Measurements from ENCODE around the gene ROBO3.

The ROBO3 gene

GRCh38 chr11:124876818-124877630 is 11.8 kb downstream of the ROBO3 start:
- DNase-seq (ENCODE audit: low read depth in 3 of 3) = no peak

DNA sequence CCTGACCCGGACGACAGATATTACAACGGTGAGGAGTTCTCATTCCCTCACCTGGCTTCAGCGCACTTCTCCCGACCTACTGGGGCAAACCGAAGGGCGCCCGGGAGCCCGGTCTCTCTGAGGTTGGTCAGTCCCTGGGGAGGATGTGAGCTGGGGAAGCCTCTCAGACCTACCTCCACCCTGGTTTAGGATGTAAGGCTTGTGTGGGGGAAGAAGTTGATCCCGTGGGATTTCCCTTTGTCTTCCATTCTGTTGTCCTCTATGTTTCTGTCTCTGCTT is 12.3 kb downstream of the ROBO3 start:
- DNase-seq (ENCODE audit: low read depth in 3 of 3) = no peak

DNA sequence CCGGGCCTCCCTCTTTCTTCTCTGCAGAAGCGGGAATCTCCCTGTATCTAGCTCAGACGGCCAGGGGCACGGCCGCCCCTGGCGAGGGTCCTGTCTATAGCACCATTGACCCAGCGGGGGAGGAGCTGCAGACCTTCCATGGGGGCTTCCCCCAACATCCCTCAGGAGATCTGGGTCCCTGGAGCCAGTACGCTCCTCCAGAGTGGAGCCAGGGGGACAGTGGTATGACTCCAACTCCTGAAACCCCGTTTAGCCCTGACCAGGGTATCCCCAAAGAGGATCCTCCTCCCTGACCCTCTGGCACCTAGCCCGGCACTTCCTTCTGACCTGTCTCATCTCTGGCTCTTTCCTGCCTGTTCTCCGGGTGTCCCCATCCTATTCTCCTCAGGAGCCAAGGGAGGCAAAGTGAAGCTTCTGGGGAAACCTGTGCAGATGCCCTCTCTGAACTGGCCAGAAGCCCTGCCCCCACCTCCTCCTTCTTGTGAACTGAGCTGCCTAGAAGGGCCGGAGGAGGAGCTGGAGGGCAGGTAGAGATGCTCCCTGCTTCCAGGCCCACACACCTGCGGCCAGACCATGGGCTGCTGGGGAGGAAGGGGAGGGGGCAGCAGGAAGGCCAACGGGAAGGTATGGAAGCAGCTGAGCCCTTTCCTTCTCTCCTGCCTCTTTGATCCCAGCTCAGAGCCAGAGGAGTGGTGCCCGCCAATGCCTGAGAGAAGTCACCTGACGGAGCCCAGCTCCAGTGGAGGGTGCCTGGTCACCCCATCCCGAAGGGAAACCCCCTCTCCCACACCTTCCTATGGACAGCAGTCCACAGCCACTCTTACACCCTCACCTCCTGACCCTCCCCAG is 12.9 kb downstream of the ROBO3 start:
- no peak for DNase-seq (ENCODE audit: low read depth in 3 of 3)

GRCh38 chr11:124878759-124879492 is 13.7 kb downstream of the ROBO3 start:
- DNase-seq (ENCODE audit: low read depth in 3 of 3) = no peak

GRCh38 chr11:124879493-124880289 is 14.5 kb downstream of the ROBO3 start:
- DNase-seq (ENCODE audit: low read depth in 3 of 3) = no peak

GRCh38 chr11:124880290-124880611 is 15.0 kb downstream of the ROBO3 start:
- DNase-seq (ENCODE audit: low read depth in 3 of 3) = no peak

DNA sequence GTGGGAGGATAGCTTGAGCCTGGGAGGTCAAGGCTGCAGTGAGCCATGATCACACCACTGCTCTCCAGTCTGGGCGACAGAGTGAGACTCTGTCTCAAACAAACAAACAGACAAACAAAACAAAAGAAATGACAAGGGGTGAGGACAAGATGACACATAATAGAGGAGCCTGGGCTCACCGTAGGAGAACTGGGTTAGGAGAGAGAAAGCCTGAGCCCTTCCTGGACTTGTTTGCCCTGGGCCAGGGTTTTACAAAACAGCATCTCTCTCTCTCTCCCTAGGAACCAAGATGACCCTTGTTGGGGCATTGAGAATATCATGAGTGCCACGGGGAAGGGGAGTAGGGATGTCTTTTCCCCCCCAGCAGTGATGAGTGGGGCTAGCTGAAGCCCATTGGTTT is 15.7 kb downstream of the ROBO3 start:
- no peak for DNase-seq (ENCODE audit: low read depth in 3 of 3)

GRCh38 chr11:124882339-124883071 is 17.3 kb downstream of the ROBO3 start:
- DNase-seq (ENCODE audit: low read depth in 3 of 3) = no peak

- no peak for DNase-seq (ENCODE audit: low read depth in 3 of 3)
Measured at GRCh38 chr11:124884340-124884739, 19.1 kb downstream of the ROBO3 start.

- DNase-seq (ENCODE audit: low read depth in 3 of 3) = no peak
Measured at GRCh38 chr11:124884869-124885479, 19.7 kb downstream of the ROBO3 start.

- DNase-seq (ENCODE audit: low read depth in 3 of 3) = no peak
Measured at GRCh38 chr11:124886476-124886875, 21.2 kb downstream of the ROBO3 start.

GRCh38 chr11:124886978-124887666 is 21.9 kb downstream of the ROBO3 start:
- no peak for DNase-seq (ENCODE audit: low read depth in 3 of 3)

DNA sequence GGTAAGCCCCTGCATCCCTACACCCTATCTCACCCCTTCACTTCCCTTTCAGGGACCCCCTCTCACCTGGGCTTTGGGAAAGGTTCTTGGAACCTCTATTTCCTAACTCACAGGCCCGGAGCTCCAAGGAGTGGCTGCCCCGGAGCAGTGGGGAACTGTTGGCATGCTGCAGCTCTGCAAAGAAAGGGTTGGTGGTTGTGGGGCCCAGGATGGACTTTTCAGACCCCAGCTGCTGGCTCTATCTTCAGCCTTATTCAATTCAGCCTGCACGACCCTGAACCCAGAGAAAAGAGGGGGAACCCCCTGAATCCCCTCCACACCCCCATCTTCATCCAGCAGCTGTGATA is 22.4 kb downstream of the ROBO3 start:
- DNase-seq (ENCODE audit: low read depth in 3 of 3) = no peak

- DNase-seq (ENCODE audit: low read depth in 3 of 3) = no peak
Measured at GRCh38 chr11:124889191-124890091, 24.2 kb downstream of the ROBO3 start.

DNA sequence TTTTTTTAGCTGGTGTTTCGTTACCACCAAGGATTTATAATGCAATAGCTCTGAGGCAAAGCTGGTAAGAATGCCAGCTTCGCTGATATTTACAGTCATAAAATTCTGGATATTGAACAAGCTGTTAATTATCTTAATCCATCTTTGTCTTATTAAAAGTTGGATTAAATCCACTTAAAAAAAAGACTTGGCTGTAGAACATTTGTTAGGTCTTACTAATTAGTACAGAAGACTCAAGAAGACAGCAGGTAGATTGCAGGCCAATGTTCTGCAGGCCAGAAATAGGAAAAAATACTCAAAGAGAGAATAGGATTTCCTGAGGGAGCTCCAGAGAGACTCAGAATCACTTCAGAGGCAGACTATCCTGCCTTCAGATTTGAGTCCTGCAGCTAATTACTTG is 24.9 kb downstream of the ROBO3 start:
- DNase-seq (ENCODE audit: low read depth in 3 of 3) = no peak

DNA sequence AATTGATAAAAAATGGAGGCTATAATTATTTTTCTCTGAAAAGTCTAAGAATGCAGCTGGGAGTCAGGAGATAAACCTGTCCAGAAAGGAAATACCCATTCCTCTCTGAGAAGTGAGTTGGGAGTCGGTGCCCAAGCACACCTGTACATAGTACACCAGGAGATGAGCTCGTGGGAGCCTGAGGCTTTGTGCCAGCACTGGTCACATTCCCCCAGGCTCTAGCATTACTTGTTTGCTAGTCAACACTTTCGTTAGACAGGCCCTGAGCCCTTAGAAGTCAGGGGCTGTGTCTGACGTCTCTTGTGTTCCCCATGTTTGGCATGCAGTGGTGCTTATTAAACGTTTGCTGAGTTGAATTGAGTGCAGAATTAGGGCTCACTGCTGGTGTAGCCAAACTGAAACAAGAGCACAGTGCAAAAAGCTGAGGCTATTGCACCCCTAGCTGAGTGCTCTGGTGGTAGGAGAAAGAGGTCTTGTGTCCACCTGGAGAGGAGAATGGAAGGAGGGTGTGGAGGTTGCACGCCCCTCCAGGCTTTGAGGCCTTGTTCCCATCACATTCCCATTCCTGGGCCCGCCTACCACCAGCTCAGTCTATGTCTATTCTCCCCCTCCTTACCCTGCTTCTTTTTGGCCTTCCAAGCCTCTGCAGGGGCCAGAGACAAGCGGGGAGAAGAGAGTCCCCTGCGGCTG is 25.6 kb downstream of the ROBO3 start:
- DNase-seq (ENCODE audit: low read depth in 3 of 3) = no peak

DNA sequence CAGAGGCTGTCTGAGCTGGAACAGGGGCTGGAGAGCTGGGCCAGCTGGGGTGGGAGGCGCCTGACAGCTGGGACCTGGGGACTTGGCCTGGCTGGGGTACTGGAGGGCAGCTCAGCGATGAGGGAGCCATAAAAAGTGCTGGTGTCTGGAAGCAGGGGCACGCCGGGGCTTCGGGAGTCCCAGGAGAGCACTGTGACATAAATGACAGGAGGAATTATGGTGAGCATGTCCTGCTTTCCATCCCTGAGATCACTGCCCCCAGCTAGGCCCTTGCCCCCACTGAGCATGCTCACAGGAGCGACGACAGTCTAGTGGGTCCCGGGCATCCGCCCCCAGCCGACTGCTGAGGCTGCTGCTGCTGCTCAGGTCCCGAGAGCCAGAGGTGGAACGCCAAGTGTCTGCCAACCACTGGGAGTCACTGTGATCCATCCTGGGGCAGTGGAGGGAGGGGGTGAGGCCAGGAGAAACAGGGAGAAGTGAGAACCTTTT is 26.2 kb downstream of the ROBO3 start:
- no peak for DNase-seq (ENCODE audit: low read depth in 3 of 3)

GRCh38 chr11:124892146-124892545 is 26.9 kb downstream of the ROBO3 start:
- DNase-seq (ENCODE audit: low read depth in 3 of 3) = no peak
